Measurements from ENCODE around the gene SLC25A45.

Gene SLC25A45

GRCh38 chr11:65395961-65396530, 13.6 kb upstream of the SLC25A45 start:
- no peak for DNase-seq (ENCODE audit: low read depth)
- no peak overlapping the region for H3K4me3 ChIP-seq (ENCODE audit: low read depth, low read length)
- TF ChIP-seq, protein P1, sequence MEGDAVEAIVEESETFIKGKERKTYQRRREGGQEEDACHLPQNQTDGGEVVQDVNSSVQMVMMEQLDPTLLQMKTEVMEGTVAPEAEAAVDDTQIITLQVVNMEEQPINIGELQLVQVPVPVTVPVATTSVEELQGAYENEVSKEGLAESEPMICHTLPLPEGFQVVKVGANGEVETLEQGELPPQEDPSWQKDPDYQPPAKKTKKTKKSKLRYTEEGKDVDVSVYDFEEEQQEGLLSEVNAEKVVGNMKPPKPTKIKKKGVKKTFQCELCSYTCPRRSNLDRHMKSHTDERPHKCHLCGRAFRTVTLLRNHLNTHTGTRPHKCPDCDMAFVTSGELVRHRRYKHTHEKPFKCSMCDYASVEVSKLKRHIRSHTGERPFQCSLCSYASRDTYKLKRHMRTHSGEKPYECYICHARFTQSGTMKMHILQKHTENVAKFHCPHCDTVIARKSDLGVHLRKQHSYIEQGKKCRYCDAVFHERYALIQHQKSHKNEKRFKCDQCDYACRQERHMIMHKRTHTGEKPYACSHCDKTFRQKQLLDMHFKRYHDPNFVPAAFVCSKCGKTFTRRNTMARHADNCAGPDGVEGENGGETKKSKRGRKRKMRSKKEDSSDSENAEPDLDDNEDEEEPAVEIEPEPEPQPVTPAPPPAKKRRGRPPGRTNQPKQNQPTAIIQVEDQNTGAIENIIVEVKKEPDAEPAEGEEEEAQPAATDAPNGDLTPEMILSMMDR (IDR thresholded peaks at IDR 0.05; ENCODE audit: insufficient read depth, low read depth, low read length, missing control alignments) = no peak

GRCh38 chr11:65394125-65394536, 11.7 kb upstream of the SLC25A45 start:
- H3K4me3 ChIP-seq (ENCODE audit: low read depth, low read length) = no peak overlapping the region
- no peak for DNase-seq (ENCODE audit: low read depth)
- TF ChIP-seq, protein P1 (IDR thresholded peaks at IDR 0.05; ENCODE audit: insufficient read depth, low read depth, low read length, missing control alignments) = no peak

DNA sequence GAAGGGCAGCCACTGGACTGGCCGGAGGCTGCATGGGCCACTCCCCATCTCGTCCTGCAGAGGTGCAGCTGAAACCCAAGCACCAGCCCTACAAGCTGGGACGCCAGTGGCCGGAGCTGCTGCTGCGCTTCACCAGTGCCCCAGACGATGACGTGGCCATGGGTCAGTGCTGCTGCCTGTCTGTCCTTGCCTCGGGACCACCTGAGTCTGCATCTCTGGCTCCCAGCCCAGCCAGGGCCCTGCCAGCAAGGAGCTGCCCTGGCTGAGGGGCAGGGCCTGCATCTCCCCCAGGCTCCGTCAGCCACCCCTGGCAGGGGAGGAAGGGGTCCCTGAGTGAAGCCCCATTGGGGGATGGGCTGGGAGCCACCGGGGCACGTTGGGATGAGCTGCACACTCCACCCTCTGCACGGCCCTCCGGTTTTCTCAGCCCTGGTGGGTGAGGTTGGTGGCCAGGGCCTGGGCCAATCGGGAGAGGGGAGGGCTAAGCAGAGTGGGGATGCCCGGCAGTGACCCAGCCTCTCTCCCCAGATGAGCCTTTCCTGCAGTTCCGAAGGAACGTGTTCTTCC, 11.2 kb upstream of the SLC25A45 start:
- DNase-seq (ENCODE audit: low read depth) = no peak
- TF ChIP-seq, protein P1 (IDR thresholded peaks at IDR 0.05; ENCODE audit: insufficient read depth, low read depth, low read length, missing control alignments) = no peak
- H3K4me3 ChIP-seq (ENCODE audit: low read depth, low read length) = no peak overlapping the region

DNA sequence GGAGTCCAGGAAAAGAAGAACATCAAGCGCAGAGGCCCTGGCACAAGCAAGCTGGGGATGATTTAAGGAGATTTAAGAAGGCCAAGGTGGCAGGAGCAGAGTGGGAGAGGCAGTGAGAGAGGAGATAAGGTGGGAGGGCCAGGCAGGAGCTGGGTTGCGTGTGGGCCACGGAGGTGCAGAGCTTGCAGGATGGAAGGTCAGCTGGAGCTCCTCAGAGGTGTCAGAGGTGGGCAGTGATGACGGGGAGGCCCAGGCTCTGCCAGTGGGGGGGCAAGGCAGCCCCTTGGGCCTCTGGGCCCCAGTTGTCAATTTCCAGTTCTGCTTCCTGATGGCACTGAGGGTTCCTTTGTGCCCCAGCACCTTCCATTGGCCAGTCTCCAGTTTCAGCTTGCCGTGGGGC, 10.5 kb upstream of the SLC25A45 start:
- DNase-seq (ENCODE audit: low read depth) = no peak
- H3K4me3 ChIP-seq (ENCODE audit: low read depth, low read length) = no peak overlapping the region
- TF ChIP-seq, protein P1 (IDR thresholded peaks at IDR 0.05; ENCODE audit: insufficient read depth, low read depth, low read length, missing control alignments) = no peak

GRCh38 chr11:65392186-65392829, 9.9 kb upstream of the SLC25A45 start:
- TF ChIP-seq, protein P1 (IDR thresholded peaks at IDR 0.05; ENCODE audit: insufficient read depth, low read depth, low read length, missing control alignments) = no peak
- DNase-seq (ENCODE audit: low read depth) = no peak
- no peak overlapping the region for H3K4me3 ChIP-seq (ENCODE audit: low read depth, low read length)

GRCh38 chr11:65390996-65391395, 8.6 kb upstream of the SLC25A45 start:
- TF ChIP-seq, protein P1 (IDR thresholded peaks at IDR 0.05; ENCODE audit: insufficient read depth, low read depth, low read length, missing control alignments) = no peak
- no peak overlapping the region for H3K4me3 ChIP-seq (ENCODE audit: low read depth, low read length)
- no peak for DNase-seq (ENCODE audit: low read depth)
